HL-60/S4 (cell line): Measurements from ENCODE around the gene TRABD2B.

Source experiments
- in situ Hi-C: fragments of 300-500 bp; cut with MboI; formaldehyde crosslinking; loops from 2 replicates; pipeline ENCODE4 v1.14.3; 2022; ENCODE audit warnings: low sequenced_read_pairs

Gene TRABD2B

GRCh38 chr1:47914218-47914938, 82.8 kb downstream of the TRABD2B start:
- in situ Hi-C loops: no loop called here

DNA sequence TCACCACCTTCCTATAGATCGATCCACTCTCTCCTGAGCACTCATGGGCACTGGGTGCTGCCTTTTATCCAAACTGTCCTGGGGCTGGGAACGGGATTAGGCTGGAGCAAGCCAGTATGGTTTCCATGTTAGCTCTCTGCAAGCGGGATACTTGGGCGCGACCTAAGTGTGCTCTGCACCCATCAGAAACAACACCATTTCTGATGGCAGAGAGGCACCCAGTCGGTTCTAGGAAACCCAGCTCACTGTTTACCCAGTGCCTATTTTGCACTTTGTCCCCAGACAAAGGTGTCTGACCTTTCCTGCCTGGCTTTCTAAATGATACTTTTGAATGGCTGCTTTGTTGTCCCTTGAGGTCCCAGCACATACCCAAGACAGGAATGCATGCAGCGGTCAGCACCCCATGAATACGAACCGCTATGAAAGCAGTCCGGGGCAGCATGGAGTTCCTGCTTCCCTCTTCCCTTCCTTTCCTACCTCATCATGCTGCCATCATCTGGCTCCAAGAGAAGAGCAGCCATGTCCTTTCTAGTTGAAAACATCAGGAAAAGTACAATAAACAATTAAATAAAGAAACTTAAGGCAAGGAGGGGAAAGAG, 83.9 kb downstream of the TRABD2B start:
- in situ Hi-C loops: no loop called here

- in situ Hi-C loops: no loop called here
Observed at GRCh38 chr1:47912756-47913155, 84.4 kb downstream of the TRABD2B start.

GRCh38 chr1:47911892-47912291, 85.3 kb downstream of the TRABD2B start:
- in situ Hi-C loops: no loop called here

- in situ Hi-C loops: no loop called here
Observed at GRCh38 chr1:47911424-47911823, 85.8 kb downstream of the TRABD2B start.

DNA sequence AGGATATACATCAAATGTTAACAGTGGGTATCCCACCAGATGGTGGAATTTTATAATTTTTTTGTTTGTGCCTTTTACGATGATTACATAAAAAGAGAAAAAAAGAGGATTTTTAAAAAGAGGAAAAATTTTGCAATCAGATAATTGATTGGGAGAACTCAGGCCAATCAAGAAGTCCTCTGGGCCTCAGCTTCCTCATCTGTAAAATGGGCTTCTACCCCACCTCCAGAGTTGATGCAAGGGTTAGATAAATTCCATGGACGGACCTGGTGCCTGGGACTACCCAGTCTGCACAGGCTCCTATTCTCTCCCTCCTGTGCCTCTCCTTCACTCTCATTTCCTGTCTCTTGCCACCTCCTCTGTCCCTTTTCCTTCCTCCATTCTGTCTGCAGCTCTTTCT, 88.9 kb downstream of the TRABD2B start:
- in situ Hi-C loops: no loop called here

GRCh38 chr1:47907177-47907528, 90.0 kb downstream of the TRABD2B start:
- in situ Hi-C loops: no loop called here

GRCh38 chr1:47906527-47907176, 90.5 kb downstream of the TRABD2B start:
- in situ Hi-C loops: no loop called here

- in situ Hi-C loops: no loop called here
Observed at GRCh38 chr1:47906009-47906432, 91.2 kb downstream of the TRABD2B start.

DNA sequence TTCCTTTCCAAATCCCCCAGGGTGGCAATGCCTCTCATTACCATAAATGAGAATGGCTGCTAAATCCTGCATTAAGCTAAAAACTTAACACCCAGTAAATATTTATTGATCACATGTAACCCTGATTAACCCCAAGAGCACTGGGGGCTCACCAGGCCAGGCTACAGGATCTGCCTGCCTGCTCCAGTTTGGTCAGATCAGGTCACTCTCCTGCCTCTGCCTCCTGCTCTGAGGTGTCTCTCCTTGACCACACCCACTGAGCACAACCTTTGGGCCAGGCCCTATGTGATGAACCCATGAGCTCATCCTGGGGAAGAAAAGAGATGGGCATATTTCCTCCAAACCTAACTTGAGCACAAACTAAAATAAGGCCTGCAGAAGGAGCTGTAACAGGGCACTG, 93.5 kb downstream of the TRABD2B start:
- in situ Hi-C loops: no loop called here

DNA sequence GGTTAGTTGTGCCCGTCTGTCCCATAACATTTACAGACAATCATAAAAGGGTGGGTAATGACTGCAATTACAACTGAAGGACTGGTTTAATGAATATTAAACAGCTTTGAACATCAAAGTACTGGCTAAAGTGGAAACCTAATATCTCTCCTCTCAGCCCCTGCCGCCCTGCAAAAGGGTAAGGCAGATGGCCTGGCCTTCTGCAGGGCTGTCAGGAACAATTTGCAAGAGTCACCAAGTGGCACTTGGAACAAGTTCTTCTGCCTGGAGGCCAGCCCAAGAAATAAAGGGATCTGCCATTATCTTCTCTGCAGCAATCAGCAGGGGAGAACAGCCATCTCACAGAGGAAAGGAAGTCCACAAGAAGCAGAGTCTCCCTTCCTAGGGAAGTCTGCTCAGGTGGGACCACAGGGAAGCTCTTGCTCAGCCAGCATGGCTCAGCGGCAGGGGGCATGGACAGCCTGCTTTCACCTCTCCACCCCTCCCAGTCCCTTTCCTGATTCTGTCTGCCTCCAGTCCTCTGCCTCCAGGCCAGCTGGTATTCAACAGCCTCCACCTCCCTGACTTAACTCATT, 96.1 kb downstream of the TRABD2B start:
- in situ Hi-C loops: no loop called here

DNA sequence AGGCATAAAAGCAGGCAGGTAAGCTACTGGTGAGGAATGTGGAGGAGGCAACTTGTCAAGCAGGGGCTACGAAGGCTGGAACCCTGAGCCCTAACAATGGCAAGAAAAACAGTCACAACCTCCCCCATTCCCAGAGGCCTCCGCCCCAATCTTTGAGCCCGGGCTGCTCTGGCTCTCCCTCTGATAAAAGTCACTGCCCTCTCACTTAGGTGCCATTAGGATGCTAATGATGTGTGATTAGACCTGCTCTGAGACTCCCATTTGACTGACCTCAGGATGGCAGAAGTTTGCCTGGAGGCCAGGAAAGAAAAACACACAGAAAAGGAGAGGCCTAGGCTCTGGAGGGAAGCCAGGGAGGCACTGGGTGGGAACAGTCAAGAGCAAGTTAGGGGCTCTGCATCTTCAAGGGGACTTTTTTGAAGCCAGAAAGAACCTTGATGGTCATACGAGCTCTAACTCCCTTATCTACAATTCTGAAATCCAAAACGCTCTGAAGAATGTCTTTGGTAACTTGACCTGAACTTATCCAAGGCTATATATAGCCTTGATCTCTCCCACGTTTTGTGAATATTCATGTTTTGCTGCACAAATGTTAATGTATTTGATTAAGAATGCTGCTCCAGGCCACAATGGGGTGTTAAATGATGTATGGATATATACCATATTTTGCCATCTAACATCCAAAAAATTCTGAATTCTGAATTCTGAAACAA, 98.9 kb downstream of the TRABD2B start:
- in situ Hi-C loops: no loop called here

DNA sequence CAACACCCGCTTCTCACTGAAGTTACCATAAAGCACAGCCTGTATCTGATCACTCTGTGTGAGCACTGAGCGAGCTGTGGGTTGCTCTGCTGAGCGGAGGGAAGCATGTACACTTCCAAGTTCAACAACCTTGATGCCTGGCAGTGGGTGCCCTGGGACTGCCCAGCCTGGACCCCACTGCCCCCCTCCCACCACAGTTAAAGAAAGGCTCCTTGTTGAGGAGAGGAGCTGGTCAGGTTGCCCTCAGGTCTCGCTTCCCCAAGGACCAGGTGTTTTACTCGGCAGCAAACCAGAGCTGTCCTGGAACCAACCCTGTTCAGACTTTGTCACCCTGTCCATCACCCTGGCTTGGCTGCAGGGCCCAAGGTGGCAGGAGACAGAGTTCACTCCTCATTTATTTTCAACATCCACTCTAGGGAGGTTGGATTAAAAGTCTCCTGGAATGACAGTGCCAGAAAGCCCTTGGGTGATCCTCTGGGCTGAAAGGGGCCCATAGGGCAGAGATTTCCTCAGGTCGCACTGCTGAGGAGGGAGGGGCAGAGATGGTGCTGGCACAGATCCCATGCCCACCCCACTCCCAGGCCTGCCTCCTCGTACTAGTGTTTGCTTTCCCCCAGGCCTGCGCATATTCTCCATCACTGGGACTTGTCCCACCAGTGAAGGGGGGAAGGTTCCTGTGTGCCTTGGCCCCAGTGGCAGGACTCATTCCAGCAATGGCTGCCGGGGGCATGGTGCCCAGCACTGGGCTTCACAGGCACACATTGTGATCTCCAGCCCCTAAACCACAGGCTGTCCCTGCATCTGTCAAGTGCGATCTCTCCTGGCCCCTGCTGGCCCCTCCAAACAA, 101.7 kb downstream of the TRABD2B start:
- in situ Hi-C loops: no loop called here

DNA sequence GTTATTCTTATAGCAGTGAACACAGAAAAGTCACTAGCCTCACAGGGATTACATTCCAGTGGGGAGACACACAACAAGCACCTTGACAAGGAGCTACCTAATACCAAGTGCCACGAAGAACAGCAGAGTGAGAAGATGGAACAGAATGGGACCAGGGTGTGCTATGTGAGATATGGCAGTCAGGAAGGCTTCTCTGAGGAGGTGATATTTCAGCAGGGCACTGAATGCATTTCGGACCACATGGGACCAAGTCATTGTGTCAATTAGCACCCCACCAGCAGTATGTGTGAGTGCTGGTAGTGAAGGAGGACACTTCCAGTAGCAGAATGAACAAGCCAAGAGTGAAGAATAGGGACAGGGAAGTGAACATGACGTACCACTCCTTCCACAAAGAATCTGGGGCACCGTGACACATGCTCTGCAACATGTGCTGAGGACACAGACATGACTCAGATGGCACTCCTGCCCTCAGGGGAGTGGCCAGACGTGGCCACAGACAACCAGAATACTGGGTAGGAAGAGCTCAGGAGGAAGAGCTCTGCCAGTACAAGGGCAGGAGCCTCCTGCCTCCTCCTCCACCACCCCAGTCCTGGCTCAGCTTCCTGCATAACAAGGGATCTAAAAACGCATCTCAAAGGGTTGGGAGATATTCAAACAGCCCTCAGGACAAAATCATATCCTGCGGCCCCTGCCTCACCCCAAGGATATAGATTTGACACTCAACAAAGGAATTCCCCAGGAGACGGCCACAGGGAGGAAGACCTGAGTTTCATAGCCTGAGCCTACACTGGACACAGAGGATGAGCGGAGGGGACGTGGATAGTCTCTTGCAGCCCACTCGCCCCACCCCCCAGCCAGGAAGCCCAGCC, 102.5 kb downstream of the TRABD2B start:
- in situ Hi-C loops: no loop called here

DNA sequence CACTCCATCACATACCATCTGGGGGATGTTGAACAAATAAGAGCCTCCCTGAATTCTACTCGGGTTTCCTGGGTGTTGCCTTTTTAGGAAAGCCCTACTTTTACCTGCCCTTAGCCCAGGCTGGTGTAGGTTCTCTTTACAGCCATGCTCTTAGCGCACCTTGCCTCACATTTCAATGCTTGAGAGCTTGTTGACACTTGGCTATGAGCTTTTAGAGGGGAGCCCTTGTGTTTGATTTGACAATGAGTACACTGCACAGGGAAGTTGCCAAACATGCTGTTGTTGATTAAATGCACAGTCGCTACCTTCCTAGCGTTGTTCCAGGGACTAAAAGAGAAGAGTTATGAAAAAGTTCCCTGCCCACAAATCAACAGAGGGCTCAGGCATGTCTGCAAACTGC, 103.8 kb downstream of the TRABD2B start:
- in situ Hi-C loops: no loop called here

DNA sequence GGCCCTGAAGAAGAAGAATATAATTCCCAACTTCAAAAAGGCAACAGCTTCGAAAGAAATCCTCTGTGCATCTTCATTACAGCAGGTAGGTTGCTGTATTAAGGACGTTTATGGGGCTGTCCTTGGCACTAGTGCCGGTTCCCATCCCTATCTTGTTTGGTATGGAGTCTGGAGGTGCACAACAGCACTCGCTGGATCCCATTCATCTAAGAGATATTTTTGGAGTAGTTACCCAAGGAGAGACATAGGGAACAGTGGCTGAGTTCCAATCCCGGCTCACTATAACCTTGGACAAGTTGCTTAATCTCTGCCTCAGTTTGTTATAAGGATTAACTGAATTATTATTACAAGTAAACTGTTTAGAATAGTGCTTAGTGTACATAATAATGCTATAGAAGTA, 106.4 kb downstream of the TRABD2B start:
- in situ Hi-C loops: no loop called here

GRCh38 chr1:47888294-47888629, 108.9 kb downstream of the TRABD2B start:
- in situ Hi-C loops: no loop called here

DNA sequence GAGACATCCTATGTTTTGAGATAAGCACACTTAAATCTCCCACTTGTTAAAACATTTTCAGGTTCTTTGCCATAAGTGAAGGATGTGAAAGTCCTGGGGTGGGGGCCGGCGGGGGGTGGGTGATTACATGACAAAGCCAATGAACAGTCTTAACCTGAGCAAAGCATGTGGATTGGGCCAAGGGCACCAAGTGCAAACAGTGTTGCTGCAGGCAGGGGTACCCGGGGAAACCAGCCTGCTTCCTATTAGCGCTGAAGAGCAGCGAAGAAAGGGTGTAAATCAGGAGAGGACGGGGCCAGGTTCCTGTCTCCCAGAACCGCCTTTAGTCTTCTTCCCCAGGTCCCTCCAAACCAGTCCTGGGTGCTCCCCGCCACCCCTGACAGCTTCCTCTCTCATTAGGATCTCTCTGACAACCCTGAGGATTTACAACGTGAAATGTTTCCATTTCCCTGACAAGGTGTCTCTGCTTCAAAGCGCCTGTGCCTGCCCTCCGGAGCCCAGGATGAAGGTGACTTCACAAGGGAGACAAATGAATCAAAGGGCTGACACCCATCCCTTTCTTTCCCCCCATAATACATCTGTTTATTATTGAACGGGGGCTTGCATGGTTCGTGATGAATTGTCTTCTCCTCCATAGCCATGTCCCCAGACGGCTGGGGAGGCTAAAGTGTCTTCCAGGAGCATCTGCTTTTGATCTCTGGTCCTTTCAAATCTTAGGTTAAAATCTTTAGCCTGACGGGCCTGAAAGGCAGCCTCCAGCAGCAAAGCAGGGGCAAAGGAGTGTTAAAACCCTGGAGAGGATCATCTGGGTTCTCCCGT, 109.5 kb downstream of the TRABD2B start:
- in situ Hi-C loops: no loop called here

- in situ Hi-C loops: no loop called here
Observed at GRCh38 chr1:47887060-47887459, 110.1 kb downstream of the TRABD2B start.
